SW480 (cell line): ENCODE results near the gene TENT5D.
"Not testable (repeated sequence)": the region's sequence is repeated elsewhere in the genome, so short reads cannot be mapped to it uniquely, and the experiment has no call there.

ENCODE experiments used
- DNase-seq: peaks from one replicate; pipeline ENCODE4 v3.0.0-alpha.2; 2016; ENCODE audit warnings: low spot score

TENT5D gene

GRCh38 chrX:80420147-80420546 is at the start of gene TENT5D:
TSS of gene TENT5D (plus strand) at chrX:80420447. CDS start at chrX:80442540, 22,093 bp downstream.
- no peak for DNase-seq

- DNase-seq: not testable (repeated sequence)
Measured at GRCh38 chrX:80385651-80386050, 34.6 kb upstream of the TENT5D start.

DNA sequence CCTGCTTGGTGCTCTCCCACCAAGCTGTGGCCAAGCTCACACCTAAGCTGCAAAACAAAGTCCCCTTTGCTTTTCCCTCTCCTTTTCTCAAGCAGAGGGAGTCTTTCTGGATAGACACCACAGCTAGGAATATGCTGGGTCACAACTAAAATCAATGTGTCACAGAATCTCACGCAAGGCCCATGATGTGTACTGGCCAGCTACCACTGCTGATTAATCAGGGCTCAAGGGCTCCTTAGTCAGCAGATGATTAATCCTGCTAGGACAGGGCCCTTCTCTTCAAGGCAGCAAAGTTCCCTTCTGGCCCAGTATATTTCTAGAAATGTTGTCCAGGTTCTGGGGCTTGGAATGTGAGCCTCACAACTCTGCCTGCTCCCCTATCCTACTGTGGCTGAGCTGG is 32.0 kb upstream of the TENT5D start:
- DNase-seq: no peak

- DNase-seq: no peak
Measured at GRCh38 chrX:80412042-80412441, 8.2 kb upstream of the TENT5D start.

DNA sequence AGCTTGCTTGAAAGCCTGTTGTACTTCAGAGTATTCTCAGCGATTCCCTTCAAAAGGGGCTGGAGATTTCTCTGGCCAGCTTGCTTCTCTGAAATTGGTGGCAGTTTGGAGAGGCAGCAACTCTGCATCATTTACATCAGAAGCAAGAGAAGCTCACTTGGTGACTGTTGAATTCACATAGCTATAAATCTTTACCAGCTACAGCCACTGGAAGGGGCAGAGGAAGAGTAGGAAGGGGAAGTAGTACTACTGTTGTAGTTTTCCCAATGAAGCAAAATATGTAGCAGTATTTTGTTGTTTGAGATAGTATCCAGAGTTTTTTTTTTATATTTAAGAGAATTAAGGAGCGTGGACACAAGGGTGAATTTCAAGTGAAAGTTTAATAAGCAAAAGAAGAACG is 2.8 kb downstream of the TENT5D start:
- no peak for DNase-seq

DNA sequence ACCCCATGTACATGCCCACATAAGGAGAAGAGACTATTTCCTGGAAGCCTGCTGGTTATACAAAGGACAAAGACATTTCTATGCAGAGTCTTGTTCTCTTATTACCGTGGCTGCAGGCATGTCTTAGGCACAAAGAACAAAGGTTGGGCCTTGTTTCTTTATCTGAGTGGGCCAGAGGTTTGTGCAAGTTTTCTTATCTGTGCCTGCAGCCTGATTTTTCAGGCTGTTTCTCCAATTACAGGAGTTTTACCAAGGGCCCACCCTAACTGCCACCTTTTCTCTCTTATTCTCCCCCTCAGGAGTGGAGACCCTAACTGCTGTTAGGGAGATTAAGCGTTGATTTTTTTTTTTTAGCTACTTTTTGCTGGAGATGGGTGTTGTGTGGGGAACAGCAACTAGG is 3.5 kb downstream of the TENT5D start:
- no peak for DNase-seq

- no peak for DNase-seq
Measured at GRCh38 chrX:80430826-80431504, 10.7 kb downstream of the TENT5D start.

GRCh38 chrX:80431505-80431832 is 11.2 kb downstream of the TENT5D start:
- no peak for DNase-seq

GRCh38 chrX:80432441-80432840 is 12.2 kb downstream of the TENT5D start:
- no peak for DNase-seq

- DNase-seq: no peak
Measured at GRCh38 chrX:80432863-80433262, 12.6 kb downstream of the TENT5D start.

- DNase-seq: not testable (repeated sequence)
Measured at GRCh38 chrX:80468166-80468565, 47.9 kb downstream of the TENT5D start.

DNA sequence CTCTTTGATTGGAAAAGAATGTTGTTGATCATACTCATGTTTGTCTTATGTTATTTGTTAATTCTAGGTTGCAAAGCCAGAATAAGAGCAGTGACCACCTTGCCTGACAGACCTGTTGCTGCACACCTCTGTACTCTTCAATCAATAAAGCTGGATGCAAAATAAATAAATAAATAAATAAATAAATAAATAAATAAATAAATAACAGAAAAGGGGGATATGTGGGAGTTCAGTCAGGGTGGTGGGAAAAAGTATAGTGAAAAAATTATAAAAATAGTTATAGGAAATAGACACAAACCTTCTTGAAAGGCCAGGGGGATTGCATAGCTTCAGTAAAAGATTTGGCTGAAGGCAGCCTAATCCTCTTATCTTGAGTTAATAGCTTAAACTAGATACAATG is 51.3 kb downstream of the TENT5D start:
- no peak for DNase-seq

GRCh38 chrX:80485543-80485942 is 65.3 kb downstream of the TENT5D start:
- DNase-seq: no peak

- no peak for DNase-seq
Measured at GRCh38 chrX:80486299-80486698, 66.1 kb downstream of the TENT5D start.

DNA sequence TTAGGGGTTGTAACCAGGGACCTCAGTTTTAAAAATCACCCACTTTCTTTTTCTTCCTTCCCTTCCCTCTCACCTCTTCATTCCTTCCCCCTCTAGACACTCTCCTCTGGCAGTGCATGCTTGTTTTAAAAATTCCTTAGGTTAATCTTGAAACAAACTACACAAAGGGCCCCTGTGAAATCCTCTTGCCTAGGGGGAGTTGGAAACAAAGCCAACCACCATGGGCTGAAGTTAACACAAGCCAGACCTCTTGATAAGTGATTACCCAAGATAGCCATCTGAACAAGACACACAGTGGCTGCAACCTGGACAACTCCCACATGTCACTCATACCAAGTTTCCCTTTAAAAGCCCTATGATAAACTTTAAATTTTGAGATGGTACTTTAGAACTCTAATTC is 68.9 kb downstream of the TENT5D start:
- DNase-seq: no peak
